GM12878 (cell line): Measurements from ENCODE around the gene PHACTR1. TPM values are rescaled to one million over a fixed set of nuclear protein-coding genes. Genes with fewer than 3 reads are reported as not detected.

Experiments used
- ATAC-seq: fragments of 200-7000 bp; cut with Tn5 transposase; 3 replicates; pipeline ENCODE4 v1.9.1; 2020; ENCODE audit warnings: mild to moderate bottlenecking, moderate library complexity
- BruUV-seq: library from RNA; stranded (reverse); fragments of 400-500 nt; replicated peaks from 2 replicates; lab custom pipeline; 2021; lab: Mats Ljungman, UMichigan
- CTCF ChIA-PET: fragments of 300-600 bp; sonication (Branson Sonifier 250); formaldehyde crosslinking; extraction: SDS; loops from one replicate; lab custom pipeline; 2021; ENCODE audit warnings: inconsistent platforms; lab: Yijun Ruan, JAX
- POLR2A ChIA-PET: fragments of 350-600 bp; formaldehyde crosslinking; extraction: SDS; loops from one replicate; lab custom pipeline; 2021; ENCODE audit warnings: inconsistent platforms; lab: Charles Lee
- RAD21 ChIA-PET: fragments of 300-600 bp; sonication (Branson Sonifier 250); formaldehyde crosslinking; loops from one replicate; lab custom pipeline; 2023; ENCODE audit warnings: antibody characterized with exemption; ENCODE audit not compliant: unreplicated experiment; lab: Charles Lee
- SMC1A ChIA-PET: fragments of 300-600 bp; sonication (Branson Sonifier 250); formaldehyde crosslinking; loops from one replicate; lab custom pipeline; 2023; ENCODE audit not compliant: unreplicated experiment, uncharacterized antibody; lab: Charles Lee
- DNase-seq: peaks from one replicate; pipeline ENCODE4 v3.0.0-alpha.2; 2011; ENCODE audit warnings: low read depth, low spot score
- FAIRE-seq: peaks from 3 replicates; lab custom pipeline; 2011; peaks lifted over from hg19 to GRCh38; lab: Jason Lieb, UNC
- H2AFZ ChIP-seq: 2 replicates; pipeline ENCODE4 v1.6.0; 2011; ENCODE audit warnings: low read depth, low read length, control low read depth; ENCODE audit not compliant: control insufficient read depth
- H3K27ac ChIP-seq: 2 replicates; pipeline ENCODE4 v1.5.1; 2011; ENCODE audit warnings: control low read depth; ENCODE audit not compliant: control insufficient read depth, insufficient read depth
- H3K27me3 ChIP-seq, 2 experiments: replicated peaks in 1 of 2; 2 replicates each; pipeline versions ENCODE4 v1.6.0 to v1.6.1; 2011; ENCODE audit warnings: low read length in 1 of 2; ENCODE audit not compliant: control insufficient read depth in 2 of 2, insufficient read depth in 2 of 2
- H3K36me3 ChIP-seq, 2 experiments: 2 replicates each; pipeline ENCODE4 v1.5.1; 2011; ENCODE audit warnings: low read length in 1 of 2; ENCODE audit not compliant: control insufficient read depth in 2 of 2, insufficient read depth in 2 of 2
- H3K4me1 ChIP-seq: 2 replicates; pipeline ENCODE4 v1.6.1; 2011; ENCODE audit warnings: mild to moderate bottlenecking, low read length, moderate library complexity, mixed read lengths; ENCODE audit not compliant: control insufficient read depth, insufficient read depth
- H3K4me2 ChIP-seq: 2 replicates; pipeline ENCODE4 v1.6.0; 2011; ENCODE audit warnings: control low read depth; ENCODE audit not compliant: control insufficient read depth, insufficient read depth
- H3K4me3 ChIP-seq: fragments of 200-600 bp; sonication (generic); 2 replicates; pipeline ENCODE4 v1.5.1; 2016
- H3K79me2 ChIP-seq: 2 replicates; pipeline ENCODE4 v1.6.0; 2011; ENCODE audit warnings: low read length; ENCODE audit not compliant: control insufficient read depth, insufficient read depth
- H3K9ac ChIP-seq: 2 replicates; pipeline ENCODE4 v1.8.0; 2011; ENCODE audit warnings: low read length, control low read depth, mixed read lengths; ENCODE audit not compliant: control insufficient read depth, insufficient read depth
- H3K9me3 ChIP-seq: replicated peaks from 3 replicates; pipeline ENCODE4 v1.5.1; 2011; ENCODE audit warnings: mild to moderate bottlenecking, low read length; ENCODE audit not compliant: control insufficient read depth, insufficient read depth
- H4K20me1 ChIP-seq: 2 replicates; pipeline ENCODE4 v1.6.0; 2011; ENCODE audit not compliant: control insufficient read depth, insufficient read depth
- BRCA1 ChIP-seq: IDR thresholded peaks from 2 replicates; pipeline ENCODE4 v1.6.1; 2011; ENCODE audit warnings: low read depth, low read length, improper control_type of control experiment
- CBX3 ChIP-seq: fragments of 200-600 bp; sonication (generic); IDR thresholded peaks from 2 replicates; pipeline ENCODE4 v1.6.1; 2016; ENCODE audit warnings: low read depth, borderline replicate concordance
- CBX5 ChIP-seq: sonication (generic); IDR thresholded peaks from 2 replicates; pipeline ENCODE4 v1.6.1; 2016; ENCODE audit warnings: low read depth, moderate library complexity, mild to moderate bottlenecking, inconsistent platforms
- CHD2 ChIP-seq: IDR thresholded peaks from 2 replicates; pipeline ENCODE4 v1.6.1; 2011; ENCODE audit warnings: low read depth, low read length, improper control_type of control experiment, borderline replicate concordance
- CREM ChIP-seq: IDR thresholded peaks from 2 replicates; pipeline ENCODE4 v1.6.1; 2014; ENCODE audit warnings: antibody characterized with exemption, low read depth
- FOXM1 ChIP-seq: IDR thresholded peaks from 2 replicates; pipeline ENCODE4 v1.6.1; 2012; ENCODE audit warnings: low read depth, mild to moderate bottlenecking, inconsistent platforms, low read length, moderate library complexity
- HDGF ChIP-seq: fragments of 450-650 bp; IDR thresholded peaks from 2 replicates; pipeline ENCODE4 v1.6.1; 2016; ENCODE audit warnings: antibody characterized with exemption
- MYC ChIP-seq: IDR thresholded peaks from 2 replicates; pipeline ENCODE4 v1.6.1; 2011; ENCODE audit warnings: mild to moderate bottlenecking, low read length, moderate library complexity, inconsistent platforms; ENCODE audit not compliant: insufficient read depth, insufficient replicate concordance, insufficient read length, severe bottlenecking
- NFYA ChIP-seq: IDR thresholded peaks from 2 replicates; pipeline ENCODE4 v1.6.1; 2011; ENCODE audit warnings: low read depth, mild to moderate bottlenecking, low read length, improper control_type of control experiment, borderline replicate concordance
- NRF1 ChIP-seq: conservative IDR thresholded peaks from 2 replicates; pipeline ENCODE4 v1.6.1; 2011; ENCODE audit warnings: mild to moderate bottlenecking, low read depth, low read length, improper control_type of control experiment
- PRDM15 ChIP-seq: fragments of 450-650 bp; formaldehyde crosslinking; IDR thresholded peaks from 2 replicates; pipeline ENCODE4 v1.4.0; 2020; ENCODE audit warnings: mild to moderate bottlenecking, moderate library complexity
- SIN3A ChIP-seq: IDR thresholded peaks from 2 replicates; pipeline ENCODE4 v1.6.1; 2012; ENCODE audit warnings: low read depth, low read length, improper control_type of control experiment
- SMAD5 ChIP-seq: IDR thresholded peaks from 2 replicates; pipeline ENCODE4 v1.6.1; 2016; ENCODE audit warnings: antibody characterized with exemption, low read depth
- STAT3 ChIP-seq: IDR thresholded peaks from 2 replicates; pipeline ENCODE4 v1.6.1; 2011; ENCODE audit warnings: low read depth, low read length, improper control_type of control experiment
- ZBED1 ChIP-seq: IDR thresholded peaks from 2 replicates; pipeline ENCODE4 v1.6.1; 2016; ENCODE audit warnings: borderline replicate concordance
- ZNF217 ChIP-seq: fragments of 450-650 bp; IDR thresholded peaks from 2 replicates; pipeline ENCODE4 v1.6.1; 2017; ENCODE audit warnings: antibody characterized with exemption, mild to moderate bottlenecking
- ZNF24 ChIP-seq: fragments of 450-650 bp; IDR thresholded peaks from 2 replicates; pipeline ENCODE4 v1.6.1; 2017; ENCODE audit warnings: antibody characterized with exemption, mild to moderate bottlenecking
- WGBS: methylation state at CpG from one replicate; pipeline ENCODE4 v1.1.6; 2016; ENCODE audit warnings: low lambda C conversion rate; ENCODE audit not compliant: insufficient replicate concordance, insufficient coverage; ENCODE audit errors: missing lambda C conversion rate; 5-methylcytosine and 5-hydroxymethylcytosine counted together
- in situ Hi-C: fragments of 300-500 bp; cut with MboI; formaldehyde crosslinking; loops from 9 replicates; pipeline ENCODE4 v1.14.3; 2018; ENCODE audit warnings: mixed read lengths
- intact Hi-C: fragments of 100-400 bp; cut with micrococcal nuclease; formaldehyde crosslinking; loops from one replicate; pipeline ENCODE4 v1.14.2; 2022; ENCODE audit not compliant: unreplicated experiment
- polyA plus RNA-seq, 11 experiments: library from polyadenylated mRNA; depleted of rRNA in 4 of 11; unstranded in 6 of 11; stranded (reverse) in 5 of 11; fragments of >200 nt; fragmentation: Nextera tagmentation in 4 of 11; fragmentation: Illumina TruSeq in 1 of 11; extraction: Ambion mirVana in 4 of 11; extraction: Trizol in 1 of 11; gene quantifications; 1 replicate in 1 of 11; 2 replicates in 10 of 11; pipeline versions ENCODE4 v1.2.1 to v1.2.3, GENCODE V29; 2011 to 2016; ENCODE audit warnings: inconsistent platforms in 2 of 11, missing spikeins in 2 of 11, low read depth in 1 of 11
- total RNA-seq, 4 experiments: library from RNA; depleted of rRNA in 3 of 4; stranded (reverse); fragments of >200 nt in 3 of 4; fragmentation: Illumina TruSeq in 1 of 4; extraction: Trizol in 1 of 4; gene quantifications; 2 replicates each; pipeline versions ENCODE4 v1.2.1 to v1.2.3, GENCODE V29; 2013 to 2021
- TF ChIP-seq, protein P1 (sequence below): fragments of 450-650 bp; IDR thresholded peaks from 2 replicates; pipeline ENCODE4 v1.6.1; 2018; ENCODE audit warnings: borderline replicate concordance, mild to moderate bottlenecking; ENCODE audit not compliant: partially characterized antibody

PHACTR1 gene
- total and polyA plus RNA-seq, 10 of the 15 experiments (the other 5 are each of a cell fraction or from before 2014, with no cell fraction given), result 34.2 to 94.6 (median 62.3) TPM

DNA sequence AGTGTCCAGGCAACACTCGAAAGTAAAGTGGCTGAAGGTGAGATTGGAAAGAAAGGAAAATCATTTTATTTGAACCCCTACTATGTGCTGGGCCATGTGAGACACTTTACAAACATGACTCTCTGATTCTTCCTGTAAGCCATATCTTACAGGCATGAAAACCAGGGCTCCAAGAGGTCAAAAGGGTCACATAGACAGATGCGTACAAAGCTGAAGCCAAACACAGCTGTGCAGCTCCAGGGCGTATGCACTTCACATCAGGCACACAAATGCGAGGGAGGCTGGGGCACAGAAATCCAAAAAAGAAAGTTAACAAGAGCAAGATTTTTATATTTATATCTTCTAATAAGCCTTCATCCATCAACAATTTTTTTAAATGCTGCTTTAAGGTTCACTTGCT lies 176.5 kb downstream of the PHACTR1 start:
- Histone ChIP-seq H3K9me3 (peaks cover 2% of the 10 kb centered on the region), H3K4me3 (no peak overlapping the region), H2AFZ (no peak overlapping the region), H3K36me3 (no peaks in the 10 kb centered on the region), H3K27me3 (no peaks in the 10 kb centered on the region; a peak in 3 of 4 replicates), H3K27ac (no peak overlapping the region), H4K20me1 (no peaks in the 10 kb centered on the region), H3K4me1 (no peaks in the 10 kb centered on the region), H3K79me2 (no peaks in the 10 kb centered on the region), H3K9ac (no peak overlapping the region), H3K4me2 (no peak overlapping the region)
- FAIRE-seq, result no peak
- no TSS peak for BruUV-seq
- ChIA-PET CTCF (interaction anchor here (0.6 to 2.9 kb wide), 14 partner anchors 10 to 1309 kb away, joined by 3 to 34 read pairs (median 4); no protein-coding TSS in a partner anchor), POLR2A (no interaction called here), SMC1A (interaction anchor here (0.7 to 1.2 kb wide), 4 partner anchors 15 to 255 kb away, joined by 3 to 11 read pairs (median 4); no protein-coding TSS in a partner anchor), RAD21 (interaction anchor here (0.8 to 1.3 kb wide), 5 partner anchors 174 to 603 kb away, joined by 3 to 4 read pairs (median 3); partner anchors contain the start of gene EDN1)
- DNase-seq, result no peak
- WGBS, result 54% methylated on average over 4 of the region's 4 CpGs
- ATAC-seq, result no peak
- intact Hi-C loops (loop anchor here (2.0 to 5.0 kb wide), 2 partner anchors 601 to 1308 kb away; partner anchors contain the start of gene EDN1), in situ Hi-C loops (loop anchor here (10.0 kb wide), 1 partner anchor 1308 kb away; no protein-coding TSS in a partner anchor)
- TF ChIP-seq CBX5, result no peak
- TF ChIP-seq NRF1, result no peak
- TF ChIP-seq PRDM15 (CRISPR knock-in tag), result no peak
- no peak for TF ChIP-seq ZBED1
- TF ChIP-seq, protein P1, sequence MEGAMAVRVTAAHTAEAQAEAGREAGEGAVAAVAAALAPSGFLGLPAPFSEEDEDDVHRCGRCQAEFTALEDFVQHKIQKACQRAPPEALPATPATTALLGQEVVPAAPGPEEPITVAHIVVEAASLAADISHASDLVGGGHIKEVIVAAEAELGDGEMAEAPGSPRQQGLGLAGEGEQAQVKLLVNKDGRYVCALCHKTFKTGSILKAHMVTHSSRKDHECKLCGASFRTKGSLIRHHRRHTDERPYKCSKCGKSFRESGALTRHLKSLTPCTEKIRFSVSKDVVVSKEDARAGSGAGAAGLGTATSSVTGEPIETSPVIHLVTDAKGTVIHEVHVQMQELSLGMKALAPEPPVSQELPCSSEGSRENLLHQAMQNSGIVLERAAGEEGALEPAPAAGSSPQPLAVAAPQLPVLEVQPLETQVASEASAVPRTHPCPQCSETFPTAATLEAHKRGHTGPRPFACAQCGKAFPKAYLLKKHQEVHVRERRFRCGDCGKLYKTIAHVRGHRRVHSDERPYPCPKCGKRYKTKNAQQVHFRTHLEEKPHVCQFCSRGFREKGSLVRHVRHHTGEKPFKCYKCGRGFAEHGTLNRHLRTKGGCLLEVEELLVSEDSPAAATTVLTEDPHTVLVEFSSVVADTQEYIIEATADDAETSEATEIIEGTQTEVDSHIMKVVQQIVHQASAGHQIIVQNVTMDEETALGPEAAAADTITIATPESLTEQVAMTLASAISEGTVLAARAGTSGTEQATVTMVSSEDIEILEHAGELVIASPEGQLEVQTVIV, result no peak
- no peak for TF ChIP-seq SMAD5
- no peak for TF ChIP-seq BRCA1
- no peak for TF ChIP-seq HDGF
- no peak for TF ChIP-seq CHD2
- no peak for TF ChIP-seq SIN3A
- TF ChIP-seq NFYA, result no peak
- TF ChIP-seq FOXM1, result no peak
- no peak for TF ChIP-seq ZNF217
- TF ChIP-seq ZNF24, result no peak
- no peak for TF ChIP-seq CBX3
- TF ChIP-seq MYC, result no peak
- no peak for TF ChIP-seq STAT3
- no peak for TF ChIP-seq CREM
